NCI-H2029 (cell line): ENCODE data around the gene SLC39A11.
"Not testable (repeated sequence)": the region's sequence is repeated elsewhere in the genome, so short reads cannot be mapped to it uniquely, and the experiment has no call there.

ENCODE experiments used
- DNase-seq: peaks from one replicate; lab custom pipeline; 2025; lab: John Stamatoyannopoulos, UW

SLC39A11 gene

DNA sequence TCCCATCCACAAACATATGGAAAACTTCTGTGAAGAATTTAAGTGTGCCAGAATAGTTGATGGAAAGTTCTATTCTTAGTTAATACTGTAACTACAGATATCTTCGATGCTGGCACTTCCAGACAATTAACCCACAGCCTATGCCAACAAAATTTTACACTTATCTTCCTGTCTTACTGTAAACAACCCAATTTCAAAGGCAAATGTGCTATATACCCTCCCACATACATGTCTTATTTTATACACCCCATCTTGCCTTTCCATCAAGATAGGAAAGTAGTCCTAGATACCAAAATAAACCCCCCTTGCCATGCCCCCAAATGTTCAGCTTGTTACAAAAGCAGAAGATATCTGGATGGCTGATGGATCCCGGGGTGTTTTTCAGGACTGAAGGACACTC is 306.3 kb downstream of the SLC39A11 start:
- no peak for DNase-seq

- DNase-seq = no peak
Measured at GRCh38 chr17:72782985-72783701, 309.3 kb downstream of the SLC39A11 start.

DNA sequence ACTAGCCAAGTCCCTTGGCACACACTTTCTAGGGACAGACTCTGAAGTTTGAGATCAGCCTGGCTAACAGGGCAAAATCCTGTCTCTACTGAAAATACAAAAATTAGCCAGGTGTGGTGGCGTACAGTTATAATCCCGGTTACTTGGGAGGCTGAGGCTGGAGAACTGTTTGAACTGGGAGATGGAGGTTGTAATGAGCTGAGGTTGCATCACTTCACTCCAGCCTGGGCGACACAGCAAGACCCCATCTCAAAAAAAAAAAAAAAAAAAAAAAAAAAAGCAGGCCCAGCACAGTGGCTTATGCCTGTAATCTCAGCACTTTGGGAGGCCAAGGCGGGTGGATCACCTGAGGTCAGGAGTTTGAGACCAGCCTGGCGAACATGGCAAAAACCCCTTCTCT is 310.1 kb downstream of the SLC39A11 start:
- not testable (repeated sequence) for DNase-seq

DNA sequence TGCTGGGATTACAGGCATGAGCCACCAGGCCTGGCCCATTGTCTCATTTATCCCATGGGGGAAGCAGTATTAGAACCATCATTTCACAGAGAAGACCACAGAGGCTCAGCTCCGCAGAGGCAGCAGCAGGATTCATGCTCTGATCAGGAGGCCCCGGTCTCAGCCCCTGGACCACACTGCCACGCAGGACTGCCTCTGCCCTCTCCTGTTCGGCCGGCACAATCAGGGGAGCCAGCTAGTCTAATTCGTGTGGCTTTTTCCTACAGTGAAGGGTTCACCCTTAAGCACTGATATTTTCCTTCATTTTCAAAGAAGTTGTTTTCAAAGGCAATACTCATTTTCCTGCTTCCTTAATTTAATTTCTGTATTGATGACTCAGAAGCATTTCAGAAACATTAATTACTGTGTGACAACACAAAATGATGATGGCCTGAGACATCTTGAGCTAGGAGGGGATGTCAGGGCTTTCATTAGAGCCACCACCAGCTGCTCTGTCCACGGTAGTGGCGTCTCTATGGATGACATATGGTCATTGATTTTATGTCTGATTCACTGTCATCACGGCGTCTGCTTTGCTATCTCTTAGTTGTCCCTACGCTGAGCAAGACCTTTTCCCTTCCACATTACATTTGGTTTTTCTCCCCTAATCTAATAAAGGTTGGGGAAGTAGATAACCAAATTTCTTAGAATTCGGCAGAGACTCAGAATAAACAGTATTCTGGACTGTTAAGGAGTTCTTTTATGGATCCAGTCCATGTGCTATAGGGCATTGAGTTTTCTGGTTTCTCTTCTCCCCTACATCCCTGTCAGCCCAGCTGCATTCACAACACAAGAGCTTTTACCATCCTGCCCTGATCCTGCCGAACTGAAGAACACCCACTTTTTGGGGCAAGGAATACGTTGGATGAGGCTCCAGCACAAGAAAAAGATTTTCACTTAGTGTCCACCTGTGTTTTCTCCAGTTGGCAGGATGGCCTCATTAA is 314.0 kb downstream of the SLC39A11 start:
- no peak for DNase-seq

DNA sequence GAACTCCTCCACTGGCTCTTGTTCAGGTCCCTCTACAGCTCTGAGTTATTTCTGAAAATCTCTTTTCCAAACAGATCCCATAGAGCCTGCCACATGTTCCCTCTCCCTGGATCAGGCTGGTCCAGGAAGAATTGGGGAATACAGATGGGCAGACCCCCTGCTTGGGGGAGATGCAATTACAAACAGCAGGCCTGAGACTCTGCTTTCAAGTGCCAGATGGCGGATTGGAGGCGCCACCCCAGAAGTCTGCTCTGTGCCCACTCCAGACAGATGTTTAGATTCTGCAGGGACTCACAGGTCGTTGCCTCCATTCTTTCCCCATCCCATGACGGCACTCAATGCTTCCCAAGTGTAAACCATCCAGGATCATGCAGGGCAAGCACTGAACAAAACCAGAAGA is 316.6 kb downstream of the SLC39A11 start:
- DNase-seq = no peak

DNA sequence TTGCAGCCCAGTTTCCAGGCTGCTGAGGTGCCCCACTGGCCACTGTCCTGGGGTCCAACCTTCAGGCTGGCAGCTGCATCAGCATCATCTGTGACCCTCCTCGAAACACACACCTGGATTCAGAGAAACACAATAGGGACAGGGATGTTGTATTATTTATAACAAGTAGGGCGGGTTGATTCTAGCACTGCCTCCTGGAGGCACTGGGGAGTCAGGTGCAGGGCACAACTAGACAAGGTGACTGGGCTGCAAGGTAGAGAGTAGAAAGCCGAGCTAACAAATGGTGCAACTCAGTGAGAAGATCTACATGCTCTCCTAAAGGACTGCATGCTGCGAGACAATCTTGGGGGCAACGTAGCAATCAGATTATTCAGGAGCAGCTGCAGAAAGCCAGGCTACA is 317.3 kb downstream of the SLC39A11 start:
- no peak for DNase-seq

DNA sequence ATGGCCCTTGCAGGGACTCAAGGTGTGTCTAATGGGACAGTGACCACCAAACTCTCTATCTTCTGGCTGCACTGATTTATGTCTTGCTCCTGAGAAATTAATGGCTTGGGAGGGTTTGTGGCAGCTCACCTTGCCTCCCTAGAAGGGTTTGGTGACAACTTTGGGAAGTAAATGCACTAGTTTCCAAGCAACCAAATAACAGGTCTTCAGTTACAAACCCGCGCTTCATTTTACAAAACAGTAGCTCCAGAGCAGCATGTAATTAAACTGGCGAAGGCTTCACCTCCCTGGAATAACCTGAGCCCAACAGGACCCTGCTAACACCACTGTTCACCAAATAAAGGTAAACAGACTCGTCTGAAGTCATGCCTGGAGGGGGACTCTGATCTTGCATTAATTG is 318.3 kb downstream of the SLC39A11 start:
- no peak for DNase-seq

DNA sequence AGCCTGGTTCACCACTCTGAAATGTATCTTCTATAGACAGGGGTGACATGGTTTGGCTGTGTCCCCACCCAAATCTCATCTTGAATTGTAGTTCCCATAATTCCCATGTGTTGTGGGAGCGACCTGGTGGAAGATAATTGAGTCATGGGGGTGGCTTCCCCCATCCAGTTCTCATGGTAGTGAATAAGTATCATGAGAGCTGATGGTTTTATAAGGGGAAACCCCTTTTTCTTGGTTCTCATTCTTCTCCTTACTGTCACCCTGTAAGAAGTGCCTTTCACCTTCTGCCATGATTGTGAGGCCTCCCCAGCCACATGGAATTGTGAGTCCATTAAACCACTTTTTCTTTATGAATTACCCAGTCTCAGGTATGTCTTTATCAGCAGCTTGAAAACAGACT is 319.3 kb downstream of the SLC39A11 start:
- not testable (repeated sequence) for DNase-seq

DNA sequence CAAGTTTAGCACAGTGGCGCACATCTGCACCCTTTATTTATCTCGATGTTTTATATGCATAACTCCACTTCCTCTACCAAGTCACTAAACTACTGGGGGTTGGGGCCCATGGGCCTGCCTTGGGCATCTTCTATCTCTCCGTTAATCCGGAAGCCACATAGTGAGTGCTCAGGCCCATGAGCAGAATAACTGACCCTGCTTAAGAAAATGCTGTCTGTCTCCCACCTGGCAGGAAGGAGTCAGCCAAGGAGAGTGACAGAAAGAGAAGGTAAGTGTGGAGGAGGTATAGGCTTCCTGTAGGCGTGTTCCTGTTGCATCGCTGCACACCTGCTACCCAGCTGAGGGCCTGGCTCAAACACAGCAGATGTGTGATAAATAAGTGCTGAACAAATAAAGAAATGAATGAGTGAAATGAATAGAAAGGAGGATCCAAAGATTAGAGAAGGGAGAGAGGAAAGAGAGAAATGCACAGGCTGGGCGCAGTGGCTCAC is 320.1 kb downstream of the SLC39A11 start:
- no peak for DNase-seq

- DNase-seq = no peak
Measured at GRCh38 chr17:72771734-72772133, 320.8 kb downstream of the SLC39A11 start.

DNA sequence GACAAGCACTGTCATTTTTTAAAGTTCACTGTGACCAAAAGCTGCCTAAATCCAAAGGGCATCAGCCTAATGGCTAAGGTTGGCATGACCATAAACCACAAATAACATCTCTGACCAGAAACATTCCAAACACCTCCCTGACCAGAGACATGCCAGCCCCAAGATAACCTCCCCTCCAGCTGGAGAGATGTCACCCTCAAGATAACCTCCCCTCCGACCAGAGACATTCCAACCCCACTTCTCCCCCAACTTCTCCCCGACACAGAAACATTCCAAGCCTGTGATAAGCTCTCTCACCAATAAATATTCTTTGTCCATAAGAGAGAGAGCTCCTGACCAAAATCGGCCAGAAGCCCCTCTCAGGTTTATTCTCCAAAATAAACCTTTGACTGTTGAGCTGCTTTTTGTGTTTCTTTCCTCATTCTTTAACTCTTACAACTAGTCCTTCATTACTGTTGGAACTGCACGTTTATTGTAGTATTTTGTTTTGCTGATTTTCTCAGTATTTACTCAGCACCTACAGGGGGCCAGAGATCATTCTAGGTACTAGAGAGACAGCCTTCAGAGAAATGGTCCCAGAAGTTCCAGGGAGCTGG is 325.6 kb downstream of the SLC39A11 start:
- no peak for DNase-seq

DNA sequence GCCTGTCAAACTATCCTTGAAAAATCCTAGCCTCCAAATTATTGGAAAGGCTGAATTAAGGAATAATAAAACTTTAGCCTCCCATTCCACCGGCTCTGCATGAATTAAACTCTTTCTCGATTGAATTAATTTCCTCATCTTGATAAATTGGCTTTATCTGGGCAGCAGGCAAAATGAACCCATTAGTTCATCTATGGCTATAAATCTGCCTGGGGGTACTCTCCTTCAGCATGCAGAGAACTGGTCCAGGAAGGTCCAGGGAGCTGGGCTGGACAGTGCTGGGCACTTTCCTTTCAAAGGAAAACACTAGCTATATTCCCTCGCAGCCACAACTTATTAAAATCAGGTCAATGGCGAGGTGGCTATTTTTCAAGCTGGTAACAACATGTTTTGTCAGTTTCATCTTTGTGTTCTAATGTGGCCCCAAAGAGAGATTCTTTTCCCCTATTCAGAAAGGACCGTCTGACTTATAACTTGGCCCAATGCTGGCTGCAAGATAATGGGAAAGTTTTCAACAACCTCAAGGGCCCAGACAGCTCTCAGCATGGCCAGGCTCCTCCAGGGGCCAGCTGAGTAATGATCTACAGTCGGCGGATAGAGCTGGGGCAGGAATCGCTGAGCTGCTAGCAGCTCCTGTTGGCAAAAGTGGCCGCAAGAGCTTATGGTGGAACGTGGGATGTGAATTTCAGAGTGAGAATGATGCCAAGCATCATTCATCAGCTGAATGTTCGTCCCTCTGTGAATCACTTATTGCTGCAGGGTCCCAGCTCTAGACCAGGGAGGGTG is 326.9 kb downstream of the SLC39A11 start:
- no peak for DNase-seq

DNA sequence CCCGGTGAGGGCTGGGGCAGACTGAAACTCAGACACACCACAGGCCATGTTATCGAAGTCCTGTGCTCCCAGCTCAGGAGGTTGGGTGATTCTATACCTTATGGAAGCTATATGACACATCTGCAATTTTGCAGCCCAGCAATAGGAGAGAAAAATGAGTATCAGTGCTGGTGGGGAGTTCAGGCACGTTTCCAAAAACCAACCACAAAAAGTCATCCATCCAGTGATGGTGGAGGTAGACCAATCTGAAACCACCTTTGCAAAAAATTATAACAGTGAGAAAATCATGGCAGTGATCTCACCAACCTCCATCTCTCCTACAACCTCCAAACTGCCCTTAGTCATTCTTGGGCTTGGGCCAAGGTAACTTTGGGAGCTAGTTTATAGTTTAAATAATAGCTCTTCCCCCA is 327.9 kb downstream of the SLC39A11 start:
- no peak for DNase-seq

GRCh38 chr17:72763981-72764380 is 328.5 kb downstream of the SLC39A11 start:
- no peak for DNase-seq

GRCh38 chr17:72761893-72762575 is 330.5 kb downstream of the SLC39A11 start:
- DNase-seq = not testable (repeated sequence)

DNA sequence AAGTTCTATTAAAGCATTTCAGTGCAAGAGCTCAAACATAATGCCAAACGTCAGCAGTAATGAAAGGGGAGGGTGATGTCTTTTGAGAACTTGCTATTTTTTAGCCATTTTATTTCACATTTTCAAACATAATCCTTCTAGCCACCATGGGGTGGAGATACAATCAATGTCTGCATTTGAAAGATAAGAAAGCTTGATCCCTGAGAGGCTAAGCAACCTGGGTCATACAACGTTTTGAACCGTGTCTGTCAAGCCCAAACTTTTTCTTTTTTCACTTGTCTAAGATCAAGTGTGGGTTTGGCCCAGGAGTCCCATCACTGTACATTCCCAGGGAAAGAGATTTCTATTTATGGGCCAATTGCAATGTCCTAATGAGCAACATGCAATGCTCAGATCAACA is 331.1 kb downstream of the SLC39A11 start:
- DNase-seq = no peak

- DNase-seq = no peak
Measured at GRCh38 chr17:72760368-72760767, 332.1 kb downstream of the SLC39A11 start.

GRCh38 chr17:72759301-72759700 is 333.2 kb downstream of the SLC39A11 start:
- DNase-seq = no peak

GRCh38 chr17:72756256-72756655 is 336.2 kb downstream of the SLC39A11 start:
- DNase-seq = no peak

DNA sequence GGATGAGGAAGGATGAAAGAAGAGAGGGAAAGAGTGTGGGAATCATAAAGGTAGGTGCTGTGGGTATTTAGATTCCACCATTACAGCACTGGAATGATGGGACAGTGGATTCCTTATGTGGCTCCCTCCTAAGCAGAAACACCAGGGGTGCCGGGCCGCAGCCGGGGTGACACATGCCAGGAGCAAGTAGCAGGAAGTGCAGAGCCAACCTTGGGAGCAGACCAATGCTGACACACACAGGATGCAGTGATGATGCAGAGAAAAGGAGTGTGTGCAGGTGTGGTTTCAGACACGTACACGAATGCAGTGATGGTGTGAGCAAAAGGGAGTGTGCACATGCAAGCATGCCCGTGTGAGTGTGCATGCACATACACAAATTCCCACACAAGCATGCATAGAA is 338.0 kb downstream of the SLC39A11 start:
- no peak for DNase-seq

GRCh38 chr17:72751746-72752145 is 340.7 kb downstream of the SLC39A11 start:
- DNase-seq = no peak
